GM12878 (cell line): ENCODE measurements around the gene TMC5. TPM values are rescaled to one million over a fixed set of nuclear protein-coding genes. Genes with fewer than 3 reads are reported as not detected.

Source experiments
- GATAD2B ChIP-seq: fragments of 450-650 bp; conservative IDR thresholded peaks from 2 replicates; pipeline ENCODE4 v1.6.1; 2017; ENCODE audit warnings: low read depth, mild to moderate bottlenecking, moderate library complexity
- NR2C1 ChIP-seq: fragments of 450-650 bp; IDR thresholded peaks from 2 replicates; pipeline ENCODE4 v1.6.1; 2017; ENCODE audit warnings: antibody characterized with exemption, mild to moderate bottlenecking, moderate library complexity
- NR2C2 ChIP-seq: IDR thresholded peaks from 2 replicates; pipeline ENCODE4 v1.6.1; 2011; ENCODE audit warnings: borderline replicate concordance, low read depth; ENCODE audit not compliant: control insufficient read depth, insufficient read length
- SP1 ChIP-seq: IDR thresholded peaks from one replicate; pipeline ENCODE4 v1.6.1; 2011; ENCODE audit warnings: low read depth, low read length
- STAT3 ChIP-seq: IDR thresholded peaks from 2 replicates; pipeline ENCODE4 v1.6.1; 2011; ENCODE audit warnings: low read depth, low read length, improper control_type of control experiment
- SUZ12 ChIP-seq: fragments of 200-600 bp; sonication (generic); IDR thresholded peaks from one replicate; pipeline ENCODE4 v1.6.1; 2018; ENCODE audit warnings: antibody characterized with exemption, mild to moderate bottlenecking; ENCODE audit not compliant: unreplicated experiment
- ZBTB11 ChIP-seq: fragments of 450-650 bp; formaldehyde crosslinking; IDR thresholded peaks from 2 replicates; pipeline ENCODE4 v1.5.0; 2022; ENCODE audit warnings: mild to moderate bottlenecking, missing genetic modification characterization
- polyA plus RNA-seq, 11 experiments: library from polyadenylated mRNA; depleted of rRNA in 4 of 11; unstranded in 6 of 11; stranded (reverse) in 5 of 11; fragments of >200 nt; fragmentation: Nextera tagmentation in 4 of 11; fragmentation: Illumina TruSeq in 1 of 11; extraction: Ambion mirVana in 4 of 11; extraction: Trizol in 1 of 11; gene quantifications; 1 replicate in 1 of 11; 2 replicates in 10 of 11; pipeline versions ENCODE4 v1.2.1 to v1.2.3, GENCODE V29; 2011 to 2016; ENCODE audit warnings: inconsistent platforms in 2 of 11, missing spikeins in 2 of 11, low read depth in 1 of 11
- total RNA-seq, 4 experiments: library from RNA; depleted of rRNA in 3 of 4; stranded (reverse); fragments of >200 nt in 3 of 4; fragmentation: Illumina TruSeq in 1 of 4; extraction: Trizol in 1 of 4; gene quantifications; 2 replicates each; pipeline versions ENCODE4 v1.2.1 to v1.2.3, GENCODE V29; 2013 to 2021
- TF ChIP-seq, protein P1 (sequence below), 3 experiments: IDR thresholded peaks in 2 of 3; conservative IDR thresholded peaks in 1 of 3; 2 replicates each; pipeline ENCODE4 v1.5.1; 2011; ENCODE audit warnings: low read depth in 3 of 3, low read length in 3 of 3, mild to moderate bottlenecking in 3 of 3, control low read depth in 2 of 3, moderate library complexity in 2 of 3, inconsistent platforms in 1 of 3, mixed read lengths in 1 of 3; ENCODE audit not compliant: control insufficient read depth in 2 of 3, insufficient read depth in 1 of 3; ENCODE audit errors: extremely low read depth in 1 of 3

The TMC5 gene
- total and polyA plus RNA-seq, 10 of the 15 experiments (the other 5 are each of a cell fraction or from before 2014, with no cell fraction given), result 0.01 to 0.10 (median 0.07) TPM; not detected in 5

- TF ChIP-seq ZBTB11 (CRISPR knock-in tag) (no peak), STAT3 (no peak), GATAD2B (no peak), SP1 (no peak), NR2C2 (no peak), NR2C1 (no peak), SUZ12 (no peak)
- TF ChIP-seq, protein P1, sequence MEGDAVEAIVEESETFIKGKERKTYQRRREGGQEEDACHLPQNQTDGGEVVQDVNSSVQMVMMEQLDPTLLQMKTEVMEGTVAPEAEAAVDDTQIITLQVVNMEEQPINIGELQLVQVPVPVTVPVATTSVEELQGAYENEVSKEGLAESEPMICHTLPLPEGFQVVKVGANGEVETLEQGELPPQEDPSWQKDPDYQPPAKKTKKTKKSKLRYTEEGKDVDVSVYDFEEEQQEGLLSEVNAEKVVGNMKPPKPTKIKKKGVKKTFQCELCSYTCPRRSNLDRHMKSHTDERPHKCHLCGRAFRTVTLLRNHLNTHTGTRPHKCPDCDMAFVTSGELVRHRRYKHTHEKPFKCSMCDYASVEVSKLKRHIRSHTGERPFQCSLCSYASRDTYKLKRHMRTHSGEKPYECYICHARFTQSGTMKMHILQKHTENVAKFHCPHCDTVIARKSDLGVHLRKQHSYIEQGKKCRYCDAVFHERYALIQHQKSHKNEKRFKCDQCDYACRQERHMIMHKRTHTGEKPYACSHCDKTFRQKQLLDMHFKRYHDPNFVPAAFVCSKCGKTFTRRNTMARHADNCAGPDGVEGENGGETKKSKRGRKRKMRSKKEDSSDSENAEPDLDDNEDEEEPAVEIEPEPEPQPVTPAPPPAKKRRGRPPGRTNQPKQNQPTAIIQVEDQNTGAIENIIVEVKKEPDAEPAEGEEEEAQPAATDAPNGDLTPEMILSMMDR (IDR thresholded peaks at IDR 0.05 in 2 of 3, conservative IDR thresholded peaks at IDR 0.05 in 1 of 3; ENCODE audit: control insufficient read depth in 2 of 3, extremely low read depth in 1 of 3, insufficient read depth in 1 of 3, low read depth in 3 of 3, low read length in 3 of 3), result peak; percentile 16 to 29 (median 17); a peak in 4 of 6 replicates
- TF ChIP-seq, all 136 proteins: peak for 3
Measured at GRCh38 chr16:19410435-19411171, 7.1 kb upstream of the TMC5 start (continued).
